ENCODE data around the gene NHLRC2.

Gene NHLRC2

GRCh38 chr10:113865901-113866300, 11.4 kb downstream of the NHLRC2 start:
- DNase-seq: no peak

- no peak for DNase-seq
Measured at GRCh38 chr10:113866551-113867394, 12.3 kb downstream of the NHLRC2 start.

GRCh38 chr10:113867904-113868303, 13.4 kb downstream of the NHLRC2 start:
- no peak for DNase-seq

GRCh38 chr10:113869789-113870188, 15.3 kb downstream of the NHLRC2 start:
- DNase-seq: no peak

GRCh38 chr10:113872139-113873030, 17.9 kb downstream of the NHLRC2 start:
- no peak for DNase-seq

GRCh38 chr10:113875212-113875611, 20.8 kb downstream of the NHLRC2 start:
- DNase-seq: no peak

GRCh38 chr10:113876461-113876860, 22.0 kb downstream of the NHLRC2 start:
- no peak for DNase-seq

GRCh38 chr10:113879691-113880090, 25.2 kb downstream of the NHLRC2 start:
- DNase-seq: no peak

GRCh38 chr10:113880236-113880635, 25.8 kb downstream of the NHLRC2 start:
- DNase-seq: no peak

- no peak for DNase-seq
Measured at GRCh38 chr10:113882240-113882639, 27.8 kb downstream of the NHLRC2 start.

GRCh38 chr10:113889911-113890310, 35.5 kb downstream of the NHLRC2 start:
- DNase-seq: no peak

GRCh38 chr10:113890769-113891168, 36.3 kb downstream of the NHLRC2 start:
- DNase-seq: no peak

GRCh38 chr10:113891476-113891875, 37.0 kb downstream of the NHLRC2 start:
- no peak for DNase-seq

GRCh38 chr10:113893570-113893969, 39.1 kb downstream of the NHLRC2 start:
- DNase-seq: no peak

- no peak for DNase-seq
Measured at GRCh38 chr10:113894581-113894980, 40.1 kb downstream of the NHLRC2 start.

- no peak for DNase-seq
Measured at GRCh38 chr10:113895018-113895417, 40.6 kb downstream of the NHLRC2 start.

- no peak for DNase-seq
Measured at GRCh38 chr10:113897693-113898618, 43.5 kb downstream of the NHLRC2 start.

- no peak for DNase-seq
Measured at GRCh38 chr10:113899952-113900598, 45.6 kb downstream of the NHLRC2 start.

GRCh38 chr10:113905756-113906155, 51.3 kb downstream of the NHLRC2 start:
- DNase-seq: no peak

GRCh38 chr10:113907166-113907565, 52.7 kb downstream of the NHLRC2 start:
- no peak for DNase-seq

GRCh38 chr10:113908236-113908635, 53.8 kb downstream of the NHLRC2 start:
- DNase-seq: no peak

- no peak for DNase-seq
Measured at GRCh38 chr10:113911113-113911512, 56.7 kb downstream of the NHLRC2 start.
